ENCODE data around the gene DGKD. TPM values are rescaled to one million over a fixed set of nuclear protein-coding genes. Genes with fewer than 3 reads are reported as not detected.
A peak's percentile ranks its signal among the peaks of the same experiment; 100 is the strongest.

The DGKD gene
- total RNA-seq, 6 experiments from 2014 or later = 6.5 to 16.6 (median 14.2) TPM

GRCh38 chr2:233446606-233447305, 92.5 kb downstream of the DGKD start:
- Histone ChIP-seq H3K4me1 (no peaks in the 10 kb centered on the region), H3K36me3 (peaks cover 0 to 24% (median 4%) of the 10 kb centered on the region in 4 donors), H3K27me3 (no peaks in the 10 kb centered on the region), H3K27ac (no peak overlapping the region), H3K4me3 (no peak overlapping the region), H3K9me3 (no peaks in the 10 kb centered on the region)
- TF ChIP-seq, protein P1, sequence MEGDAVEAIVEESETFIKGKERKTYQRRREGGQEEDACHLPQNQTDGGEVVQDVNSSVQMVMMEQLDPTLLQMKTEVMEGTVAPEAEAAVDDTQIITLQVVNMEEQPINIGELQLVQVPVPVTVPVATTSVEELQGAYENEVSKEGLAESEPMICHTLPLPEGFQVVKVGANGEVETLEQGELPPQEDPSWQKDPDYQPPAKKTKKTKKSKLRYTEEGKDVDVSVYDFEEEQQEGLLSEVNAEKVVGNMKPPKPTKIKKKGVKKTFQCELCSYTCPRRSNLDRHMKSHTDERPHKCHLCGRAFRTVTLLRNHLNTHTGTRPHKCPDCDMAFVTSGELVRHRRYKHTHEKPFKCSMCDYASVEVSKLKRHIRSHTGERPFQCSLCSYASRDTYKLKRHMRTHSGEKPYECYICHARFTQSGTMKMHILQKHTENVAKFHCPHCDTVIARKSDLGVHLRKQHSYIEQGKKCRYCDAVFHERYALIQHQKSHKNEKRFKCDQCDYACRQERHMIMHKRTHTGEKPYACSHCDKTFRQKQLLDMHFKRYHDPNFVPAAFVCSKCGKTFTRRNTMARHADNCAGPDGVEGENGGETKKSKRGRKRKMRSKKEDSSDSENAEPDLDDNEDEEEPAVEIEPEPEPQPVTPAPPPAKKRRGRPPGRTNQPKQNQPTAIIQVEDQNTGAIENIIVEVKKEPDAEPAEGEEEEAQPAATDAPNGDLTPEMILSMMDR (IDR thresholded peaks at IDR 0.05) = no peak
- no peak for TF ChIP-seq POLR2A (IDR thresholded peaks at IDR 0.05)
- DNase-seq = peak; percentile 9 to 51 (median 33)
- ATAC-seq = no peak
- WGBS (ENCODE audit: insufficient coverage, low coverage, low lambda C conversion rate, missing lambda C conversion rate) = 87% methylated on average over 7 of the region's 37 CpGs
- intact Hi-C loops (cut with DNase I) = no loop called here

DNA sequence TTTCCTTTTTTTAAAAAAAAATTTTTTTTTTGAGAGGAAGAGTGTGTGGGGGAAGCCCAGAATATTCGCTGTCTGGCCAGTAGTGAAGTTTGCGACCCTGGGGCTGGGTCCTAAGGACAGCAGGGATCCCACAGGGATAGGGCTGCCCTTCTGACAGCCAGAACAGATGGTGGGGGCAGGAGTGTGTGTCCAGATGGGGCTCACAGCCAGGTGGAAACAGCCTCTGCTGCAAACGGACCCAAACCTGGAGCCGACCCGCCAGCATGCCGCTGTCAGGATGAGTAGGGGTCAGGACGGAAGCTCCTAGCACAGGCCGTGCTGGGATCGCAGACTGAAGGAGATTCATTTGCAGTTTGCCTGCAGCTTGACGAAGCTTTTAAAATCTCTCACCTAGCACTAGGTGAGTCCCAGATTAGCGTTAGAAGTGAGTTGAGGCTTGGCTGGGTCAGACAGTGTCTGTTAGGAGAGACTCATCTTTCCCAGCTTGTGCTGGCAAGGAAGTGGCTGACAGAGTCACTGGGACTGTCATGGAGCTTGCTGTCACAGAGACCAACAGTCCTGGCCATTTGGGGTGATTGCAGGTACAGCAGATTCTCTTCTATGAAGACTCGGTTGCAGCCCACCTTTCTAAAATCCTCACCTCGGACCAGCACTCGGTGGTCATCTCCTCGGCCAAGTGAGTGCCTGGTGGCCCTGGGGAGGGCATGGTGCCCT, 93.4 kb downstream of the DGKD start:
- Histone ChIP-seq H3K4me1 (no peaks in the 10 kb centered on the region), H3K4me3 (no peak overlapping the region), H3K27ac (no peak overlapping the region), H3K27me3 (no peaks in the 10 kb centered on the region), H3K36me3 (peaks cover 0 to 31% (median 9%) of the 10 kb centered on the region in 4 donors), H3K9me3 (no peaks in the 10 kb centered on the region)
- intact Hi-C loops (cut with DNase I) = no loop called here
- no peak for ATAC-seq
- TF ChIP-seq POLR2A (IDR thresholded peaks at IDR 0.05) = no peak
- TF ChIP-seq, protein P1 (IDR thresholded peaks at IDR 0.05) = no peak
- peak; percentile 6 to 37 (median 35) for DNase-seq
- WGBS (ENCODE audit: insufficient coverage, low coverage, low lambda C conversion rate, missing lambda C conversion rate) = 90% methylated on average over 7 of the region's 15 CpGs

GRCh38 chr2:233448220-233448559, 93.9 kb downstream of the DGKD start:
- Histone ChIP-seq H3K4me1 (no peaks in the 10 kb centered on the region), H3K27ac (no peak overlapping the region), H3K36me3 (peaks cover 0 to 28% (median 9%) of the 10 kb centered on the region in 4 donors), H3K27me3 (no peaks in the 10 kb centered on the region), H3K9me3 (no peaks in the 10 kb centered on the region), H3K4me3 (no peak overlapping the region)
- ATAC-seq = no peak
- peak; percentile 12 to 48 (median 44) for DNase-seq
- no peak for TF ChIP-seq POLR2A (IDR thresholded peaks at IDR 0.05)
- TF ChIP-seq, protein P1 (IDR thresholded peaks at IDR 0.05) = peak in 2 of 4 donors; percentile 10 to 20
- intact Hi-C loops (cut with DNase I) = no loop called here
- WGBS (ENCODE audit: insufficient coverage, low coverage, low lambda C conversion rate, missing lambda C conversion rate) = 61% methylated on average over 6 of the region's 11 CpGs

DNA sequence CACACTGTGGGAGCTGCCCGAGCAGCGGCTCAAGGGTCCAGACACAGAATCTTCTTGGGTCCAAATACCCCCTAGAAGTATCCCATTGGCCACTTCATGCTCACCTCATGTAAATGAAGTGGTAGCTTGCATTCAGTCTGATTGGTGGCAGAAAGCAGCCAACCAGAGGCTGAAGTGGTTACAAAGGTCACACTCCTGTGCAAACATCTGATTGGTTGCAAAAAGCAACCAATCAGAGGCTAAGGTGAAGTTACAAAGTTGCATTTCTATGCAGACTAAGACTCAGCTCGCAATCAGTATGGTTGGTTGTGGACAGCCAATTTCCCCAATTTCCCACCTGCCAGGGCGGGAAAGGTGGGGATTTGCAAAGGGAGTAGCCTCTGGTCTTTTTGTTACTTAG, 94.3 kb downstream of the DGKD start:
- Histone ChIP-seq H3K36me3 (peaks cover 0 to 28% (median 9%) of the 10 kb centered on the region in 4 donors), H3K9me3 (no peaks in the 10 kb centered on the region), H3K27me3 (no peaks in the 10 kb centered on the region), H3K4me1 (no peaks in the 10 kb centered on the region), H3K4me3 (no peak overlapping the region), H3K27ac (no peak overlapping the region)
- peak; percentile 7 to 29 (median 11) for DNase-seq
- ATAC-seq = no peak
- no peak for TF ChIP-seq POLR2A (IDR thresholded peaks at IDR 0.05)
- TF ChIP-seq, protein P1 (IDR thresholded peaks at IDR 0.05) = no peak
- 92% methylated on average over 4 of the region's 4 CpGs for WGBS (ENCODE audit: insufficient coverage, low coverage, low lambda C conversion rate, missing lambda C conversion rate)
- intact Hi-C loops (cut with DNase I) = no loop called here
